NCI-H748 treated with DMSO at 0.1 percent for 48 hours (cell line): ENCODE measurements around the gene STAP1.

ENCODE experiments used
- DNase-seq: peaks from one replicate; lab custom pipeline; 2025; lab: John Stamatoyannopoulos, UW

STAP1 gene

GRCh38 chr4:67556436-67556835, 2.1 kb upstream of the STAP1 start:
- DNase-seq, result no peak

GRCh38 chr4:67565284-67565683, 6.8 kb downstream of the STAP1 start:
- no peak for DNase-seq

GRCh38 chr4:67566335-67566734, 7.8 kb downstream of the STAP1 start:
- DNase-seq, result no peak

GRCh38 chr4:67568820-67569219, 10.3 kb downstream of the STAP1 start:
- DNase-seq, result no peak

- DNase-seq, result no peak
Observed at GRCh38 chr4:67570537-67570936, 12.0 kb downstream of the STAP1 start.

- no peak for DNase-seq
Observed at GRCh38 chr4:67571975-67572374, 13.4 kb downstream of the STAP1 start.

- no peak for DNase-seq
Observed at GRCh38 chr4:67573193-67573592, 14.7 kb downstream of the STAP1 start.

- peak; percentile 37 for DNase-seq
Observed at GRCh38 chr4:67575232-67576058, 16.9 kb downstream of the STAP1 start.

- no peak for DNase-seq
Observed at GRCh38 chr4:67576059-67576466, 17.5 kb downstream of the STAP1 start.

GRCh38 chr4:67576538-67576937, 18.0 kb downstream of the STAP1 start:
- DNase-seq, result no peak

- no peak for DNase-seq
Observed at GRCh38 chr4:67580577-67580976, 22.1 kb downstream of the STAP1 start.

- DNase-seq, result no peak
Observed at GRCh38 chr4:67581208-67581857, 22.8 kb downstream of the STAP1 start.

- DNase-seq, result no peak
Observed at GRCh38 chr4:67581913-67582312, 23.4 kb downstream of the STAP1 start.

- no peak for DNase-seq
Observed at GRCh38 chr4:67584496-67584895, 26.0 kb downstream of the STAP1 start.

GRCh38 chr4:67587156-67587555, 28.6 kb downstream of the STAP1 start:
- no peak for DNase-seq

GRCh38 chr4:67593741-67594175, 35.2 kb downstream of the STAP1 start:
- no peak for DNase-seq

- no peak for DNase-seq
Observed at GRCh38 chr4:67603310-67604028, 44.9 kb downstream of the STAP1 start.

- no peak for DNase-seq
Observed at GRCh38 chr4:67604029-67604381, 45.5 kb downstream of the STAP1 start.

GRCh38 chr4:67604749-67605148, 46.2 kb downstream of the STAP1 start:
- DNase-seq, result no peak

GRCh38 chr4:67608027-67608426, 49.5 kb downstream of the STAP1 start:
- DNase-seq, result no peak

- no peak for DNase-seq
Observed at GRCh38 chr4:67614186-67614585, 55.7 kb downstream of the STAP1 start.

- DNase-seq, result no peak
Observed at GRCh38 chr4:67615119-67615518, 56.6 kb downstream of the STAP1 start.

GRCh38 chr4:67616478-67616877, 58.0 kb downstream of the STAP1 start:
- no peak for DNase-seq
